SKM-1 treated with dmso at 0.1 percent for 144 hours (cell line): ENCODE data around the gene PRPSAP2.

ENCODE experiments used
- DNase-seq: peaks from one replicate; lab custom pipeline; 2025; ENCODE audit not compliant: unreplicated experiment; lab: John Stamatoyannopoulos, UW

The PRPSAP2 gene

DNA sequence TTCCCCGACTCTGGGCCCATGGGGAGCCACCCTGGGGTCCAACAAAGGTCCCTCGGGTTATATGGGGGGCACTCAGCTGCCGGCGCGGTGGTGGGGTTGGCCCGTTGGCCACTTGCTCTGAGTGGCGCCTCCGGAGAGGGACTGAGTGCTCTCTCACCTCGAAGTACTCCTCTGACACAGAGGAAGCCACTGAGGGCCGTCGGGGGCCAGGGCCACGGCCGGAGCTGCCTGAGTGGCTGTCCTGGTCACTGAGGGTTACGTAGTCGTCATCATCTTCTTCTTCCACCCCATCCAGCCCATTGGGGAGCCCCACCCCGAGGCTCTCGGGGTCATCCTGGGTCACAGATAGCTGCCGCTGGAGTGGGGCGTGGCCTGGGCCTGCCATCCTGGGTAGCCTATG, 119.7 kb downstream of the PRPSAP2 start:
- no peak for DNase-seq

DNA sequence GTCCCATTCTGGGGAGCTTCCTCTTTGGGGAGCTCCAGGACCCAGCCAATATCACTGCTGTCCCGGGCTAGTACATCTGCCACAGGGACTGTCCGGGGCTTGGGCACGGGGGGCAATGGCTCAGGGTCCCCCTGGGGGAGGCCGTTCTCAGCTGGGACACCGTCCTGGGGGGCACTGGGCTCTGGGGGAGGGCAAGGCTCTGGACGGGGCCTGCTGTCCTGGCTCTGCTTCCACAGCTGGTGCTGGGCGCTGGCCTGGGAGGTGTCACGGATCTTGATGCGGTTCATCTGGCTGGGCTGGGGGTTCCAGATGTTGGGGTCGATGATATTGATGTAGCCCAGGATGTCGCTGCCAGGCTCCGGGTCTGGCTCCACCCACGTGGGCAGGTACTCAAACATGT, 120.1 kb downstream of the PRPSAP2 start:
- DNase-seq, result no peak

DNA sequence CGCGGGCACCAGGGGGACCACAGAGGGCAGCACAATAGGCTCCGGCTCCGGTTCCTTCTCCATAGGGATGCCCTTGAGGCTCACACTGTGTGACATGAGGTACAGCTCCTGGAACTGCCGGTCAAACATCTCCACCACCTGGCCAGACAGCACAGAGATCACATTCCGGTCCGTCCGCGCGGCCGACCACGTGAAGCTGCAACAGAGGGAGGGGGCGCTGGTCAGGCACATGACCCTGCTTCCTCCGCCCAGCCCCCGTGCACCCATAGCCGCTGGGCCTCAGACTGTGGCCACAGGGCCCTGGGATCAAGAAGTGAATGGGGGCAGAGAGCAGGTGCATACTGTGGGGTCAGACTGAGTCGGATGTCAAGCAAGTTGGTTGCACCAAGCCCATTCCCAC, 120.7 kb downstream of the PRPSAP2 start:
- DNase-seq, result no peak
